Vagina (tissue), 2 donors: ENCODE measurements around the gene INTS3. TPM values are rescaled to one million over a fixed set of nuclear protein-coding genes. Genes with fewer than 3 reads are reported as not detected.
A peak's percentile ranks its signal among the peaks of the same experiment; 100 is the strongest.
"Not testable (repeated sequence)": the region's sequence is repeated elsewhere in the genome, so short reads cannot be mapped to it uniquely, and the experiment has no call there.

Source experiments
- DNase-seq, 2 donors: peaks; one replicate each; pipeline ENCODE4 v3.0.0-alpha.2; 2017; ENCODE audit errors: extremely low spot score in 2 of 2
- H3K27ac ChIP-seq: fragments of 200-600 bp; sonication (generic); one replicate; pipeline ENCODE4 v1.5.1; 2019
- H3K27me3 ChIP-seq: fragments of 200-600 bp; sonication (generic); one replicate; pipeline ENCODE4 v1.5.1; 2019
- H3K36me3 ChIP-seq, 2 donors: fragments of 200-600 bp; sonication (generic); one replicate each; pipeline ENCODE4 v1.5.1; 2017 to 2019
- H3K4me1 ChIP-seq: fragments of 200-600 bp; sonication (generic); one replicate; pipeline ENCODE4 v1.5.1; 2019
- H3K4me3 ChIP-seq, 2 donors: fragments of 200-600 bp; sonication (generic); 1 replicate in 1 of 2; 2 replicates in 1 of 2; pipeline ENCODE4 v1.5.1; 2016 to 2019
- H3K9me3 ChIP-seq: fragments of 200-600 bp; sonication (generic); one replicate; pipeline ENCODE4 v1.5.1; 2019
- CTCF ChIP-seq, 3 experiments: fragments of 450-650 bp in 2 of 3; fragments of 200-600 bp in 1 of 3; sonication (generic) in 1 of 3; IDR thresholded peaks; one replicate each; pipeline ENCODE4 v1.5.1; 2017 to 2019; ENCODE audit warnings: antibody characterized with exemption in 3 of 3, mild to moderate bottlenecking in 2 of 3, moderate library complexity in 2 of 3
- POLR2A ChIP-seq, 2 donors: fragments of 450-650 bp; IDR thresholded peaks; one replicate each; pipeline ENCODE4 v1.6.1; 2017; ENCODE audit warnings: antibody characterized with exemption in 2 of 2, mild to moderate bottlenecking in 2 of 2, moderate library complexity in 2 of 2
- POLR2AphosphoS5 ChIP-seq, 2 donors: sonication (generic); formaldehyde crosslinking; IDR thresholded peaks; one replicate each; pipeline ENCODE4 v1.9.0; 2017; ENCODE audit warnings: antibody characterized with exemption in 2 of 2, mild to moderate bottlenecking in 2 of 2, low read depth in 1 of 2; ENCODE audit not compliant: insufficient read depth in 1 of 2
- intact Hi-C: fragments of 100-400 bp; cut with DNase I; formaldehyde crosslinking; loops from one replicate; pipeline ENCODE4 v1.15.1; 2023
- total RNA-seq: library from RNA; depleted of rRNA; stranded (reverse); fragments of >200 nt; gene quantifications from one replicate; pipeline ENCODE4 v1.2.3, GENCODE V29; 2016

The INTS3 gene
- total RNA-seq, 1 donor from 2014 or later: 45.9 TPM

GRCh38 chr1:153777648-153778047, 49.8 kb downstream of the INTS3 start:
- H3K4me3 ChIP-seq: no peak overlapping the region
- H3K27ac ChIP-seq: no peak overlapping the region
- H3K9me3 ChIP-seq: no peaks in the 10 kb centered on the region
- no peak for DNase-seq
- intact Hi-C loops: no loop called here
- peaks cover 0 to 10% of the 10 kb centered on the region in 2 donors for H3K36me3 ChIP-seq
- no peaks in the 10 kb centered on the region for H3K27me3 ChIP-seq
- peaks cover 56% of the 10 kb centered on the region for H3K4me1 ChIP-seq
- TF ChIP-seq POLR2AphosphoS5 (IDR thresholded peaks at IDR 0.05; ENCODE audit: insufficient read depth in 1 of 2, low read depth in 1 of 2): peak in 1 of 2 donors; percentile 15
- TF ChIP-seq POLR2A (IDR thresholded peaks at IDR 0.05): no peak

GRCh38 chr1:153778051-153778823, 50.4 kb downstream of the INTS3 start:
- intact Hi-C loops: no loop called here
- Histone ChIP-seq H3K9me3 (no peaks in the 10 kb centered on the region), H3K4me1 (peaks cover 61% of the 10 kb centered on the region), H3K36me3 (peaks cover 0 to 7% of the 10 kb centered on the region in 2 donors), H3K4me3 (no peak overlapping the region), H3K27me3 (no peaks in the 10 kb centered on the region), H3K27ac (no peak overlapping the region)
- DNase-seq: no peak
- TF ChIP-seq POLR2AphosphoS5 (IDR thresholded peaks at IDR 0.05; ENCODE audit: insufficient read depth in 1 of 2, low read depth in 1 of 2) (no peak), CTCF (IDR thresholded peaks at IDR 0.05) (no peak), POLR2A (IDR thresholded peaks at IDR 0.05) (no peak)

- intact Hi-C loops: no loop called here
- Histone ChIP-seq H3K36me3 (peaks cover 0 to 7% of the 10 kb centered on the region in 2 donors), H3K4me1 (peaks cover 58% of the 10 kb centered on the region), H3K27me3 (no peaks in the 10 kb centered on the region), H3K4me3 (no peak overlapping the region), H3K9me3 (no peaks in the 10 kb centered on the region), H3K27ac (no peak overlapping the region)
- TF ChIP-seq POLR2A (IDR thresholded peaks at IDR 0.05): no peak
- no peak for DNase-seq
These were observed 51.1 kb downstream of the INTS3 start for GRCh38 chr1:153778824-153779519.

- no peak for DNase-seq
- no peaks in the 10 kb centered on the region for H3K27me3 ChIP-seq
- H3K4me1 ChIP-seq: peaks cover 51% of the 10 kb centered on the region
- intact Hi-C loops: no loop called here
- H3K27ac ChIP-seq: no peak overlapping the region
- H3K4me3 ChIP-seq: no peak overlapping the region
- no peaks in the 10 kb centered on the region for H3K9me3 ChIP-seq
- TF ChIP-seq POLR2AphosphoS5 (IDR thresholded peaks at IDR 0.05; ENCODE audit: insufficient read depth in 1 of 2, low read depth in 1 of 2) (no peak), POLR2A (IDR thresholded peaks at IDR 0.05) (no peak), CTCF (IDR thresholded peaks at IDR 0.05) (no peak)
- peaks cover 0 to 7% of the 10 kb centered on the region in 2 donors for H3K36me3 ChIP-seq
These were observed 52.1 kb downstream of the INTS3 start for GRCh38 chr1:153779781-153780541.

- no peaks in the 10 kb centered on the region for H3K27me3 ChIP-seq
- H3K4me3 ChIP-seq: no peak overlapping the region
- peaks cover 0 to 7% of the 10 kb centered on the region in 2 donors for H3K36me3 ChIP-seq
- peaks cover 49% of the 10 kb centered on the region for H3K4me1 ChIP-seq
- TF ChIP-seq POLR2A (IDR thresholded peaks at IDR 0.05) (no peak), CTCF (IDR thresholded peaks at IDR 0.05) (no peak), POLR2AphosphoS5 (IDR thresholded peaks at IDR 0.05; ENCODE audit: insufficient read depth in 1 of 2, low read depth in 1 of 2) (no peak)
- intact Hi-C loops: no loop called here
- DNase-seq: no peak
- H3K9me3 ChIP-seq: no peaks in the 10 kb centered on the region
- no peak overlapping the region for H3K27ac ChIP-seq
These were observed 52.7 kb downstream of the INTS3 start for GRCh38 chr1:153780551-153780950.

- H3K9me3 ChIP-seq, H3K36me3 ChIP-seq, H3K27me3 ChIP-seq, intact Hi-C loops, DNase-seq: not testable (repeated sequence)
- Histone ChIP-seq H3K4me3 (peak overlapping the region; percentile 61 to 62), H3K27ac (peak overlapping the region; percentile 95), H3K4me1 (peaks cover 30% of the 10 kb centered on the region)
These were observed 54.8 kb downstream of the INTS3 start for GRCh38 chr1:153782648-153783047.
